Hematopoietic multipotent progenitor cell treated with erythropoietin and hydrocortisone succinate and interleukin-3 and kit ligand, for 17 days (in vitro differentiated cells): Measurements from ENCODE around the gene KIRREL3.

Experiments
- DNase-seq: peaks from one replicate; pipeline ENCODE4 v3.0.0-alpha.2; 2015; ENCODE audit warnings: low spot score

The KIRREL3 gene

GRCh38 chr11:126870021-126870420 is 130.5 kb downstream of the KIRREL3 start:
- no peak for DNase-seq

- DNase-seq, result no peak
These were observed 131.8 kb downstream of the KIRREL3 start for GRCh38 chr11:126868741-126869140.

- DNase-seq, result no peak
These were observed 135.6 kb downstream of the KIRREL3 start for GRCh38 chr11:126864934-126865333.

- DNase-seq, result no peak
These were observed 137.1 kb downstream of the KIRREL3 start for GRCh38 chr11:126863294-126863997.

DNA sequence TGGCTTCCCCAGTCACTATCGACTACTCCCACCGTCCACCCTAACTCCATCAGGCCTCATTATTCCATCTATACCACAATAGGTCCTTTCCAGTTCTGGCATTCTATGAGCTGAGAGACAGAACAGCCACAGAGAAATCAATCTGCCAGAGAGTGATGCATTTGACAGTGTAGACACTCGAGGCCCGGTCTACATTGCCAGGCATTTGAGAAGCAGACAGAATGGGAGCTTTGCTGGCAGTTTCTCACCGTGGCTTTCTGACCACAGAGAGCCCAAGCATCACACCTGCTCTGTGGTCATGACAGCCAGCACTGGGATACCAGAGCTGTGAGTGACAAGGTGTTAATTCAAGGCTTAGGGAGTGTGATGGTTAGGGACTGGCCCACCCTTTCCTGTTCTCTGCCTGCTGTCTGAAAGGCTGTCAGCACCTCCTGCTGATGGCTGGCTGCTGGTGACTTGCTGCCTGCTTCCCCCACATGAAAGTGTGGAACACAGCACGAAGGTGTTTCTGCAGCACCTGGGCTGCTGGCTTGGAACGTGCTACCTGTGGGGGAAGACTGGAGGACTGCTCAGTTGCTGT is 137.8 kb downstream of the KIRREL3 start:
- no peak for DNase-seq

GRCh38 chr11:126861796-126862459 is 138.6 kb downstream of the KIRREL3 start:
- DNase-seq, result no peak

DNA sequence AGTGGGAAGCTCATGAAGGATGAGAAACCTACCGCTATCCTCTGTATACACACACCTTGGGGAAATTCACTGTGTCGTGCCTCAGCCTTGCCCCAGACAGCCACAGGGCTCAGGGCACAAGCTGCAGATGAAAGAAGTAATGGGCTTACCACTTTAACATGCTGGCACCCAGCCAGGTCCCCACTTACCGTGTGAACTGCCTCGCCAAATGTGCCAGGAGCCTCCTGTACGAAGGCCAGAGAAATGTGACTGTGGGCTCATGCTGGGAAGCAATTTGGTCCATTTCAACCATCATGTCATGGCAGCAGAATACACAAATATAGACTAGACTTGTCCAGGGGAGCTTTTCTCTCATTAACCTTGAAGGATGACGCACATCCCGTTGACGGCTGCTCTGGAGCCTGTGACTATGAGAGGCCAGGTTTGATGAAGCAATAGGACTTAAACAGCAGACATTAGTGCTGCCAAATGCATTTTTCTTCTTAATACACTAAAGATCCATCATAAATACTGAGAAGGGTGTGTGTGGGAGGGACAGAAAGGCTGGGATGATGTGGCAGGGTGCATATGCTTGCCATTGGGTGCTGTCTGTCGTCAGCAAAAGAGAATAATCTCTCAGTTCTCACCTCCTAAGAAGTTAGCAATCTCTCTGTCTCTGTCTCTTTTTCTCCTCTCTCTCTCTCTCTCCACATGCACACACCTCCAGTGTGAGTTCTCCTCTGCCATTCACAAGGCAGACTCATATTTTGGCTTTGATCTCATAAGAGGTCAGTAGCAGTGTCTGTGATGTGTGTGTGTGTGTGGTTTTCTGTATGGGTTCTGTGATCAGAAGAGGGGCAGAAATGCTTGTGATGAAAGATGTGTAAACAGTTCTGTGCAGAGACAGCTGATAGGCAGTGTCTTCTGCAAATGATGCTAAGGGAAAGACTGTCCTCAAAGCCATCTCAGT is 142.4 kb downstream of the KIRREL3 start:
- no peak for DNase-seq

- no peak for DNase-seq
These were observed 145.0 kb downstream of the KIRREL3 start for GRCh38 chr11:126855536-126855935.

DNA sequence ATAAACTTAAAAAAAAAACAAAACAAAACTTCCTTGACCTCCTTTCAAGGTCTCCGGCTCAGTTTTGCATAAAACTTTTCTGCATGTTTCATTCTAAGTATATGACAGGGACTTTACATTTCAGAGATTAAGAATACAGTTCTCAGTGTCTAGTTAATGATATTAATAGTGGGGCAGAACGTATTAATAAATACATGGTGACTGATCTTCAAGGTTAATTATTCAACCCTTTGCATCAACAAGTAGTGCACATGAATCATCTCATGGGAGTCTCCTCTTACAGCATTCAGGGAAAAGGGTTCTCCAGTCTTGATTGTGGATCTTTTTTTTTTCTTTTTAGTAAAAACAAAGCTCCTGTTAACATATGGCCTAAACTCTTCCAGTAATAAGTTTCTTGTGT is 146.8 kb downstream of the KIRREL3 start:
- DNase-seq, result no peak

DNA sequence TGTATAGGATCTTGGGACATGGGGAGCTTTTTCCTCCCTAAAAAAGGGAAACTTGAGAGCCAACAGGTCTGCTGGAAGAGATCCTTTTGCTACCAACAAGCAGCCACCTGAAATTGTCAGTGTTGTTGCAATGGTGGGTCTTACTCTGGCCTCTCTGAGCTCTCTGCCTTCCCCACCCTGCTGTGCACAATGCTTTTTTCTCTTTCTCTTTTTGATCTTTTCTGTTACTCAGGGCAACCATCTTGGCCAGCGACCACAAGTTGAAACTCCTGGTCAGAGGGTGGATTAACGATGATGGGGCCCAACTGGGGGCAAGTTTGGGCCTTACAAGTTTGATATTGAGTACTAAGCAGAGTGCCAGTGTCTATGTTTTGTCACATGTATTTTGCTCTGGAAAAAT is 155.8 kb downstream of the KIRREL3 start:
- DNase-seq, result no peak

DNA sequence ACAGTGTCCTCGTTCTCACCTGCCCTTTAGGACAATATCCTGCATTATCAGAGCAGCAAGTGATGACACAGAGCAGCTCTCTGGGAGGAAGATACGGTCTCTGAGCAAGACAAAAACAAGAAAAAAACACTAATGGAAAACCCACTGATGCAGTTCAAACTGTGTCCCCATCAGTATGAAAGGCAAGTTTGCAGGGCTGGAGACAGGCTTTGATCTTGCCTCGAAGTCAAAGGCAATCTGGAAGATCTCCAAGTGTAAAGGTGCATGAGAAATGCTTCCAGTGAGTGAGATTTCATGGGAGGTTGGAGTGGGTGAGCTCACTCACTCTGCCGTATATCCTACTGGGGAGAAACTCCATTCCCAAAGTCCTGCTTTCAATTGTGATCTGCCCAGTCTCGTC is 157.5 kb downstream of the KIRREL3 start:
- no peak for DNase-seq

DNA sequence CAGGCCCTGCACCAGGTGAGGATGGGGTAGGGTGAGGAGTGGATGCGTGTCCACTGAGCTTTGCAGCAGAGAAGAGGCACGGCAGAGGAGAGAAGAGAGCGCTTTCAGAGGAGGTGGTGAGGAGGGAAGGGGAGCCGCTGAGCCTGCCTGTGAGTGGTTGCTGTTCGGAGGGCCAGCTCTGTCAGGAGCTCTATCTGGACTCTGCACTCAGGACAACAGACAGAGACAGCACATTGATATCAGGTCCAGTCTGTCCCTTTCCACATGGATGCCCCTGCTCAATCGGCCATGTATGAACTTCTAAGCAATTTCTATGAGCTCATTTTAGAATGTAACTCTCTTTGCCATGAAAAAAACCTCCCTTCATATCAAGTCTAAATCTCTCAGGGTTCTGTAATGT is 158.6 kb downstream of the KIRREL3 start:
- DNase-seq, result no peak

- DNase-seq, result no peak
These were observed 159.6 kb downstream of the KIRREL3 start for GRCh38 chr11:126840975-126841374.

GRCh38 chr11:126840201-126840886 is 160.2 kb downstream of the KIRREL3 start:
- no peak for DNase-seq

GRCh38 chr11:126839496-126839895 is 161.1 kb downstream of the KIRREL3 start:
- no peak for DNase-seq

DNA sequence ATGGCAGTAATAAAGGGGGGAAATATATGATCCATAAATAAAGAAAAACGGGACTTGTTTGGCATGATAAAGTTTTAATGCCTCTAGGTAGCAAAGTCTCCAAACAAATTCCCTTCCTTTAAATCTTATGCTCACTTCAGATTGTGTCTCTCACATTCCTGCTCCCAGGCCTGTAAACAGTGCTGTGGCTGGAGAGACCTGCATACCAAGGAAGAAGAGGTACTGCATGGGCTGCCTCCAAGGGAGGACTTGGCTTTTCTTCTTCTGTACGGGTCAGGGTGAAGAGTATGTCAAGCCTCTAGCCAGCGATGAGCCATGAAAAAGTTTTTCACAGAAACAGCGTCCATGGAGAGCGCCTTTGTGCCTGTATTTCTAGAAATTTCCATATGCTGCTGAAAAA is 161.8 kb downstream of the KIRREL3 start:
- DNase-seq, result no peak

DNA sequence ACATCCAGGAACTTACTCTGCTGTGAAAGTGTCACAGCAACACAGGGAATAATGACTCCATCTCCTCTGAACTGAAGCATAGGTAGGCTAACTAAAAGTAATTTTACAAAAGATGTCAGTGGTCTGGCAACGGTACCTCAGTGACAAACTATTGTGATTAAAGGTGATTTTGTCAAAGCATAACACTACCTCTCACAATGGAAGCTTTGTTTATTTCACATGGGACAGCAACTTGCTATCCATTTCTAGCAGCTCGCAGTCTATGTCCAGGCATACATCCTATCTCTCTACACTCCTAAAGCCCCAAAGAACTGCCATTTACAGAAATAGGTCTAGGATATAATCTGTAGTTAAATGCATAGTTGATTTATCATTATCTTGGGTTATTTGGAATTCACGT is 163.0 kb downstream of the KIRREL3 start:
- DNase-seq, result no peak

DNA sequence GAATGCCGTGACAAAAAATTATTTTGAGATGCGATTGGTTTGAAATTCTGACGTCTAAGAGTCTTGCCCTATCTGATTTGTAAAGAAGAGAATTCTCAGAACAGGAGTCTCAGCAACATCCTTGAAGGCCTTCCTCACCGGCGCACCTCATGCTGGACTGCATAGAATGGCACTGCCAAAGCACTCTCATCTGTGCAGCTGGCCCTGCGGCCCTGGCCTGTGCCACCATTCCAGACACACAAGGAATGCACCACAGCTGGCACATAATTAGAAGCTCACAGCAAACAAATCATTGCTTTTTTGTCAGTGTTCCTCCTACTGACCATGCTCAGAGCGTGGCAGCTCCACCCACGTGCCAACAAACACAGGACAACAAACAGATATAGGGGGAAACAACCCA is 166.0 kb downstream of the KIRREL3 start:
- no peak for DNase-seq

GRCh38 chr11:126834149-126834548 is 166.4 kb downstream of the KIRREL3 start:
- DNase-seq, result no peak

GRCh38 chr11:126833065-126833464 is 167.5 kb downstream of the KIRREL3 start:
- DNase-seq, result no peak

DNA sequence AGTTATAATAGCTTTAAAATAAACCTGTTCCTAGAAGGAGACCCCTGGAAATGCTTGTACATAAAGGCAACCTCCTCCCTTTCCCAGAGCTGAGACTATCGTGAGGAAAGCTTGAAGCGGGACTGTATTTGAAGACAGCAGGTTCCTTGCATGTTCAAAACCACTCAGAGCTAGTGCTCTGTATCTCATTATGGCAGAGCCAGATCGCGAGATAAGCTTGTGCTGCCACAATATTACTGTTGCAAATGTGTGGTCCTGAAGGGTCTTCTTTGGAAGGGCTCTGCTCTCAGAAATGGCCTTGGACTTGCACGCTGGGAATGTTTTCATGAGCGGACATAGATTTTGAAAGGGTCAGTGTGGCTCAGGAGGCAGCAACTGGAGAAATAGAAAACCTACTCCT is 168.2 kb downstream of the KIRREL3 start:
- DNase-seq, result no peak
